CD14-positive monocyte (primary cell): ENCODE data around the gene RIPPLY3. TPM values are rescaled to one million over a fixed set of nuclear protein-coding genes. Genes with fewer than 3 reads are reported as not detected.
"Not testable (repeated sequence)": the region's sequence is repeated elsewhere in the genome, so short reads cannot be mapped to it uniquely, and the experiment has no call there.

Source experiments
- DNase-seq, 3 donors: peaks; one replicate each; pipeline ENCODE4 v3.0.0-alpha.2; 2011 to 2022
- H2AFZ ChIP-seq: 2 replicates; pipeline ENCODE4 v1.6.0; 2012; ENCODE audit warnings: mild to moderate bottlenecking, low read depth, low read length, inconsistent platforms; ENCODE audit not compliant: insufficient read depth, poor library complexity, severe bottlenecking
- H3K27ac ChIP-seq, 2 donors: 1 replicate in 1 of 2; 2 replicates in 1 of 2; pipeline ENCODE4 v1.5.1; 2012 to 2013; ENCODE audit warnings: low read length in 2 of 2, control low read depth in 1 of 2, inconsistent platforms in 1 of 2, low read depth in 1 of 2, mild to moderate bottlenecking in 1 of 2
- H3K27me3 ChIP-seq, 2 donors: one replicate each; pipeline versions ENCODE4 v1.6.0 to v1.6.1; 2011 to 2013; ENCODE audit warnings: low read length in 2 of 2; ENCODE audit not compliant: control insufficient read depth in 2 of 2, insufficient read depth in 2 of 2
- H3K36me3 ChIP-seq, 2 donors: replicated peaks in 1 of 2; 1 replicate in 1 of 2; 2 replicates in 1 of 2; pipeline versions ENCODE4 v1.5.1 to v1.6.1; 2012 to 2013; ENCODE audit warnings: low read length in 2 of 2, control low read depth in 1 of 2, inconsistent platforms in 1 of 2, mild to moderate bottlenecking in 1 of 2; ENCODE audit not compliant: insufficient read depth in 2 of 2, control insufficient read depth in 1 of 2
- H3K4me1 ChIP-seq, 2 donors: 1 replicate in 1 of 2; 2 replicates in 1 of 2; pipeline versions ENCODE4 v1.5.1 to v1.6.1; 2012 to 2013; ENCODE audit warnings: low read length in 2 of 2, control low read depth in 1 of 2, inconsistent platforms in 1 of 2, mild to moderate bottlenecking in 1 of 2, moderate library complexity in 1 of 2; ENCODE audit not compliant: insufficient read depth in 2 of 2, control insufficient read depth in 1 of 2
- H3K4me2 ChIP-seq: replicated peaks from 2 replicates; pipeline ENCODE3; 2012; ENCODE audit warnings: low read length, moderate library complexity, mild to moderate bottlenecking; ENCODE audit not compliant: poor library complexity, severe bottlenecking; ENCODE audit errors: extremely low read depth
- H3K4me3 ChIP-seq, 3 experiments: fragments of 200-600 bp in 1 of 3; sonication (generic) in 1 of 3; replicated peaks in 1 of 3; 1 replicate in 2 of 3; 2 replicates in 1 of 3; pipeline ENCODE4 v1.5.1; 2011 to 2013; ENCODE audit warnings: low read length in 3 of 3, mild to moderate bottlenecking in 3 of 3, control low read depth in 2 of 3, low read depth in 2 of 3, inconsistent platforms in 1 of 3, moderate library complexity in 1 of 3
- H3K79me2 ChIP-seq: 2 replicates; pipeline ENCODE4 v1.6.0; 2012; ENCODE audit warnings: mild to moderate bottlenecking, control low read depth, inconsistent platforms, low read length, moderate library complexity; ENCODE audit not compliant: insufficient read depth
- H3K9ac ChIP-seq: 2 replicates; pipeline ENCODE4 v1.6.0; 2017; ENCODE audit warnings: low read length, mild to moderate bottlenecking; ENCODE audit not compliant: insufficient read depth, poor library complexity, severe bottlenecking
- H3K9me3 ChIP-seq, 2 donors: replicated peaks in 1 of 2; 1 replicate in 1 of 2; 2 replicates in 1 of 2; pipeline versions ENCODE4 v1.5.1 to v1.6.1; 2012 to 2013; ENCODE audit warnings: low read length in 2 of 2, control low read depth in 1 of 2; ENCODE audit not compliant: control insufficient read depth in 1 of 2, insufficient read depth in 1 of 2
- H4K20me1 ChIP-seq: 2 replicates; pipeline ENCODE4 v1.6.0; 2012; ENCODE audit warnings: mild to moderate bottlenecking, low read length, control low read depth, moderate library complexity; ENCODE audit not compliant: insufficient read depth
- H3K27ac Mint-ChIP-seq, 7 donors: one replicate each; pipeline ENCODE4 v1.8.0; 2020; ENCODE audit warnings: mild to moderate bottlenecking in 7 of 7, mixed read lengths in 7 of 7, moderate library complexity in 6 of 7, inconsistent platforms in 2 of 7
- H3K27me3 Mint-ChIP-seq, 3 donors: one replicate each; pipeline ENCODE4 v1.8.0; 2021 to 2022; ENCODE audit warnings: low read depth in 3 of 3, mild to moderate bottlenecking in 3 of 3, mixed read lengths in 3 of 3, moderate library complexity in 3 of 3, inconsistent platforms in 1 of 3
- H3K36me3 Mint-ChIP-seq, 2 donors: one replicate each; pipeline ENCODE4 v1.8.0; 2020; ENCODE audit warnings: mixed read lengths in 2 of 2, inconsistent platforms in 1 of 2, mild to moderate bottlenecking in 1 of 2
- H3K4me1 Mint-ChIP-seq: one replicate; pipeline ENCODE4 v1.8.0; 2020; ENCODE audit warnings: mild to moderate bottlenecking, mixed read lengths
- H3K4me3 Mint-ChIP-seq, 2 donors: one replicate each; pipeline ENCODE4 v1.8.0; 2020; ENCODE audit warnings: mild to moderate bottlenecking in 2 of 2, mixed read lengths in 2 of 2, moderate library complexity in 1 of 2
- H3K9me3 Mint-ChIP-seq, 7 donors: one replicate each; pipeline ENCODE4 v1.8.0; 2020 to 2022; ENCODE audit warnings: mixed read lengths in 7 of 7, mild to moderate bottlenecking in 6 of 7, moderate library complexity in 6 of 7, inconsistent platforms in 2 of 7
- CTCF ChIP-seq: fragments of 200-600 bp; IDR thresholded peaks from one replicate; pipeline ENCODE4 v1.8.0; 2022; ENCODE audit warnings: antibody characterized with exemption, mild to moderate bottlenecking
- WGBS: methylation state at CpG from one replicate; pipeline ENCODE4 v1.1.5; 2013; ENCODE audit warnings: missing lambda C conversion rate; ENCODE audit not compliant: insufficient coverage; 5-methylcytosine and 5-hydroxymethylcytosine counted together
- intact Hi-C, 2 donors: fragments of 100-400 bp; cut with micrococcal nuclease; formaldehyde crosslinking; loops; one replicate each; pipeline versions ENCODE4 v1.15.0 to v1.15.1; 2023
- polyA plus RNA-seq, 3 donors: library from polyadenylated mRNA; depleted of rRNA in 1 of 3; unstranded in 2 of 3; stranded (reverse) in 1 of 3; fragments of 300-500 nt in 2 of 3; fragments of >200 nt in 1 of 3; fragmentation: Illumina TruSeq in 2 of 3; gene quantifications; 1 replicate in 2 of 3; 2 replicates in 1 of 3; pipeline ENCODE4 v1.2.3, GENCODE V29; 2012 to 2021

Gene RIPPLY3
- polyA plus RNA-seq, 3 donors, result not detected

GRCh38 chr21:37032293-37032692, 25.8 kb downstream of the RIPPLY3 start:
- intact Hi-C loops, result no loop called here
- Mint-ChIP-seq H3K27ac (no peak overlapping the region), H3K9me3 (peaks cover 0 to 9% (median 0%) of the 10 kb centered on the region in 7 donors)

GRCh38 chr21:37032877-37033471, 26.5 kb downstream of the RIPPLY3 start:
- Histone ChIP-seq H3K9me3 (no peaks in the 10 kb centered on the region), H3K4me1 (no peaks in the 10 kb centered on the region), H3K9ac (no peak overlapping the region), H3K4me2 (no peak overlapping the region), H4K20me1 (no peaks in the 10 kb centered on the region), H3K79me2 (no peaks in the 10 kb centered on the region), H3K27me3 (no peaks in the 10 kb centered on the region), H2AFZ (no peak overlapping the region), H3K36me3 (no peaks in the 10 kb centered on the region), H3K4me3 (no peak overlapping the region), H3K27ac (no peak overlapping the region)
- Mint-ChIP-seq H3K9me3 (peaks cover 0 to 9% (median 0%) of the 10 kb centered on the region in 7 donors), H3K36me3 (no peaks in the 10 kb centered on the region), H3K4me1 (no peaks in the 10 kb centered on the region), H3K27ac (no peak overlapping the region), H3K4me3 (no peak overlapping the region), H3K27me3 (peaks cover 0 to 4% (median 2%) of the 10 kb centered on the region in 3 donors)
- WGBS, result 88% methylated on average over 1 of the region's 4 CpGs
- no peak for TF ChIP-seq CTCF
- intact Hi-C loops, result no loop called here
- no peak for DNase-seq

More at GRCh38 chr21:37032293-37032692, 25.8 kb downstream of the RIPPLY3 start:
- Histone ChIP-seq H3K4me1 (no peaks in the 10 kb centered on the region), H3K4me2 (no peak overlapping the region), H4K20me1 (no peaks in the 10 kb centered on the region), H3K4me3 (no peak overlapping the region), H3K9ac (no peak overlapping the region), H3K36me3 (no peaks in the 10 kb centered on the region), H3K27ac (no peak overlapping the region), H3K79me2 (no peaks in the 10 kb centered on the region), H3K27me3 (no peaks in the 10 kb centered on the region), H3K9me3 (no peaks in the 10 kb centered on the region), H2AFZ (no peak overlapping the region)
- Mint-ChIP-seq H3K4me1 (no peaks in the 10 kb centered on the region), H3K27me3 (peaks cover 0 to 4% (median 2%) of the 10 kb centered on the region in 3 donors), H3K36me3 (no peaks in the 10 kb centered on the region), H3K4me3 (no peak overlapping the region)
- WGBS, result 88% methylated on average over 1 of the region's 5 CpGs
- no peak for DNase-seq
- no peak for TF ChIP-seq CTCF

GRCh38 chr21:37034394-37034793, 27.9 kb downstream of the RIPPLY3 start:
- H4K20me1 ChIP-seq, H3K27me3 Mint-ChIP-seq, H3K4me1 ChIP-seq, intact Hi-C loops, H3K4me3 Mint-ChIP-seq, H3K27ac Mint-ChIP-seq, DNase-seq, H3K4me1 Mint-ChIP-seq, H3K9me3 ChIP-seq, H3K9ac ChIP-seq, H3K4me3 ChIP-seq, H3K36me3 Mint-ChIP-seq, H3K9me3 Mint-ChIP-seq, H3K4me2 ChIP-seq, H3K27ac ChIP-seq, H3K79me2 ChIP-seq, H3K36me3 ChIP-seq, H2AFZ ChIP-seq, H3K27me3 ChIP-seq: not testable (repeated sequence)
- no CpG with 5 or more reads among the region's 4 CpGs for WGBS
